ENCODE results near the gene NPY4R.
"Not testable (repeated sequence)": the region's sequence is repeated elsewhere in the genome, so short reads cannot be mapped to it uniquely, and the experiment has no call there.

The NPY4R gene

DNA sequence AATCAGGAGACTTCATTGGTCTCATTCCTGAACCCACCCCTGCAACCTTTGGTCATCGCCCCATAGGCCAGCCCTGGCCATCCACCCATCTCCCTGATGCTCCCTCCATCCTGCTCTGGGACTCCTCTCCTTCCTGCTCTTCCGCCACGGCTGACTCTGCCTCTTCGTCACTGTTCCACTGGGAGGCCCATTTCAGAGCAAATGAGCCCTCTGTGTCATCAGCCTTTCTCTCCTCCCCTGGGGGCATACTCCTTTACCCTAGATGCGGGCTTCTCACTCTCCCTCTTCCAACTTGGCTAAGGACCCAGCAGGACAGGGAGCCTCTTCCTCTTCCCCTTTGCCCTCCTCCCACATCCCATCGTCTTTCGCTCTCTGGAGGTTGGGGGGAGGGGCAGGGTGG lies 47.5 kb downstream of the NPY4R start:
- not testable (repeated sequence) for H3K9me3 ChIP-seq (ENCODE audit: control insufficient read depth, low read length); H3K36me3 ChIP-seq (ENCODE audit: control insufficient read depth, insufficient read depth, low read length, severe bottlenecking); H3K9ac ChIP-seq (ENCODE audit: low read length); H3K4me3 ChIP-seq (ENCODE audit: low read length); DNase-seq (ENCODE audit: low read depth); H3K4me1 ChIP-seq (ENCODE audit: control insufficient read depth, insufficient read depth, low read length); H3K27me3 ChIP-seq (replicated peaks; ENCODE audit: control insufficient read depth, insufficient read depth, low read length)

DNA sequence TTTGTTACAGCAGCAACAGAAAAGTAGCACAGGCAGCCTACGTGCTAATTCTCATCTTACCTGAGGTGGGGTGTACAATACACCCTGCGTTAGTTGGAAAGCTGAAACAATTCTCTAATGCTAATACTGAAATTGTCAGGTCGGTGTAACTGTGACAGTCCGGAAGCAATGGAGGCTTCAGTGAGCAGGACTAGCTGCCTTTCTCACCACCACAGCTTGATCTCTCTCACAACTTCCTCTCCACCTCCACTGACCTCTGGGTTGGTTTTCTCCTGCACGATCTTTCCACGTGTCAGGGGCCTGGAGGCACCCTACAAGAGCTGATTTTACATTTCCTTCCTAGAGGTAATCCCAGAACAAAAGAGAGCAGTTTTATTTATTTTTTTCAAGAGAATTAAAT lies 50.5 kb downstream of the NPY4R start:
- not testable (repeated sequence) for H3K9ac ChIP-seq (ENCODE audit: low read length); H3K4me3 ChIP-seq (ENCODE audit: low read length); H3K27me3 ChIP-seq (replicated peaks; ENCODE audit: control insufficient read depth, insufficient read depth, low read length); H3K9me3 ChIP-seq (ENCODE audit: control insufficient read depth, low read length); DNase-seq (ENCODE audit: low read depth); H3K36me3 ChIP-seq (ENCODE audit: control insufficient read depth, insufficient read depth, low read length, severe bottlenecking); H3K4me1 ChIP-seq (ENCODE audit: control insufficient read depth, insufficient read depth, low read length)

GRCh38 chr10:46412665-46413064 lies 53.1 kb downstream of the NPY4R start:
- H3K9me3 ChIP-seq (ENCODE audit: control insufficient read depth, low read length); H3K27me3 ChIP-seq (replicated peaks; ENCODE audit: control insufficient read depth, insufficient read depth, low read length); H3K9ac ChIP-seq (ENCODE audit: low read length); H3K4me1 ChIP-seq (ENCODE audit: control insufficient read depth, insufficient read depth, low read length); H3K36me3 ChIP-seq (ENCODE audit: control insufficient read depth, insufficient read depth, low read length, severe bottlenecking); H3K4me3 ChIP-seq (ENCODE audit: low read length); DNase-seq (ENCODE audit: low read depth): not testable (repeated sequence)

- not testable (repeated sequence) for H3K4me1 ChIP-seq (ENCODE audit: control insufficient read depth, insufficient read depth, low read length); DNase-seq (ENCODE audit: low read depth); H3K4me3 ChIP-seq (ENCODE audit: low read length); H3K9ac ChIP-seq (ENCODE audit: low read length); H3K27me3 ChIP-seq (replicated peaks; ENCODE audit: control insufficient read depth, insufficient read depth, low read length); H3K36me3 ChIP-seq (ENCODE audit: control insufficient read depth, insufficient read depth, low read length, severe bottlenecking); H3K9me3 ChIP-seq (ENCODE audit: control insufficient read depth, low read length)
These were observed 54.6 kb downstream of the NPY4R start for GRCh38 chr10:46411123-46411522.
